Ovary (tissue), 3 donors: ENCODE results near the gene PSMG1.

Experiments
- CTCF ChIP-seq, 3 donors: fragments of 450-650 bp in 2 of 3; fragments of 200-600 bp in 1 of 3; IDR thresholded peaks; one replicate each; pipeline versions ENCODE4 v1.5.1 to v1.8.0; 2016 to 2022; ENCODE audit warnings: antibody characterized with exemption in 3 of 3, mild to moderate bottlenecking in 1 of 3
- POLR2A ChIP-seq: fragments of 450-650 bp; IDR thresholded peaks from one replicate; pipeline ENCODE4 v1.6.1; 2017; ENCODE audit warnings: antibody characterized with exemption, mild to moderate bottlenecking, moderate library complexity
- donor health status: DM: no; HTN: no; CAD: no.

- TF ChIP-seq CTCF (IDR thresholded peaks at IDR 0.05) = no peak
- TF ChIP-seq POLR2A = no peak
These were observed 51.5 kb downstream of the PSMG1 start for GRCh38 chr21:39131791-39132190.
